H4 (cell line): Measurements from ENCODE around the gene LRIT2. TPM values are rescaled to one million over a fixed set of nuclear protein-coding genes. Genes with fewer than 3 reads are reported as not detected.

Source experiments
- DNase-seq: peaks from one replicate; pipeline ENCODE4 v3.0.0-alpha.2; 2015; ENCODE audit warnings: low spot score
- total RNA-seq: library from RNA; depleted of rRNA; stranded (reverse); fragments of >200 nt; shearing (Covaris generic); gene quantifications from 2 replicates; pipeline ENCODE4 v1.2.3, GENCODE V29; 2014

Gene LRIT2
- total RNA-seq, 1 experiment from 2014 or later = not detected

- DNase-seq = no peak
These were observed 18.4 kb upstream of the LRIT2 start for GRCh38 chr10:84243759-84244158.

- no peak for DNase-seq
These were observed 15.9 kb upstream of the LRIT2 start, which contains the start of gene LRIT1 for GRCh38 chr10:84241185-84241790. Gene LRIT1 (minus strand): TSS chr10:84241546. CDS start chr10:84241439, 107 bp downstream.

GRCh38 chr10:84238909-84239308 is 13.6 kb upstream of the LRIT2 start:
- DNase-seq = no peak

- no peak for DNase-seq
These were observed 12.1 kb upstream of the LRIT2 start for GRCh38 chr10:84237199-84238051.

GRCh38 chr10:84236807-84237198 is 11.5 kb upstream of the LRIT2 start:
- DNase-seq = no peak

- DNase-seq = no peak
These were observed 9.8 kb upstream of the LRIT2 start for GRCh38 chr10:84235096-84235495.

GRCh38 chr10:84234479-84234878 is 9.1 kb upstream of the LRIT2 start:
- DNase-seq = no peak

GRCh38 chr10:84233940-84234339 is 8.6 kb upstream of the LRIT2 start:
- DNase-seq = no peak

- no peak for DNase-seq
These were observed 7.0 kb upstream of the LRIT2 start for GRCh38 chr10:84232376-84232775.

GRCh38 chr10:84230359-84230758 is 5.0 kb upstream of the LRIT2 start:
- DNase-seq = no peak

GRCh38 chr10:84227810-84228209 is 2.5 kb upstream of the LRIT2 start:
- DNase-seq = no peak

GRCh38 chr10:84226616-84227015 is 1.3 kb upstream of the LRIT2 start:
- DNase-seq = no peak

- no peak for DNase-seq
These were observed 824 bp downstream of the LRIT2 start for GRCh38 chr10:84224411-84225028.

- DNase-seq = no peak
These were observed 3.4 kb downstream of the LRIT2 start for GRCh38 chr10:84221916-84222315.

GRCh38 chr10:84217746-84218145 is 7.6 kb downstream of the LRIT2 start:
- no peak for DNase-seq

- no peak for DNase-seq
These were observed 8.5 kb downstream of the LRIT2 start for GRCh38 chr10:84216834-84217233.

- DNase-seq = no peak
These were observed 10.6 kb downstream of the LRIT2 start for GRCh38 chr10:84214612-84215235.

GRCh38 chr10:84214046-84214572 is 11.2 kb downstream of the LRIT2 start:
- DNase-seq = no peak

GRCh38 chr10:84213076-84213475 is 12.3 kb downstream of the LRIT2 start:
- no peak for DNase-seq

GRCh38 chr10:84212014-84212413 is 13.3 kb downstream of the LRIT2 start:
- DNase-seq = no peak

GRCh38 chr10:84211566-84211965 is 13.8 kb downstream of the LRIT2 start:
- no peak for DNase-seq

GRCh38 chr10:84208023-84208422 is 17.3 kb downstream of the LRIT2 start:
- no peak for DNase-seq
